ENCODE measurements around the gene MOSPD3.
"Not testable (repeated sequence)": the region's sequence is repeated elsewhere in the genome, so short reads cannot be mapped to it uniquely, and the experiment has no call there.

Gene MOSPD3

DNA sequence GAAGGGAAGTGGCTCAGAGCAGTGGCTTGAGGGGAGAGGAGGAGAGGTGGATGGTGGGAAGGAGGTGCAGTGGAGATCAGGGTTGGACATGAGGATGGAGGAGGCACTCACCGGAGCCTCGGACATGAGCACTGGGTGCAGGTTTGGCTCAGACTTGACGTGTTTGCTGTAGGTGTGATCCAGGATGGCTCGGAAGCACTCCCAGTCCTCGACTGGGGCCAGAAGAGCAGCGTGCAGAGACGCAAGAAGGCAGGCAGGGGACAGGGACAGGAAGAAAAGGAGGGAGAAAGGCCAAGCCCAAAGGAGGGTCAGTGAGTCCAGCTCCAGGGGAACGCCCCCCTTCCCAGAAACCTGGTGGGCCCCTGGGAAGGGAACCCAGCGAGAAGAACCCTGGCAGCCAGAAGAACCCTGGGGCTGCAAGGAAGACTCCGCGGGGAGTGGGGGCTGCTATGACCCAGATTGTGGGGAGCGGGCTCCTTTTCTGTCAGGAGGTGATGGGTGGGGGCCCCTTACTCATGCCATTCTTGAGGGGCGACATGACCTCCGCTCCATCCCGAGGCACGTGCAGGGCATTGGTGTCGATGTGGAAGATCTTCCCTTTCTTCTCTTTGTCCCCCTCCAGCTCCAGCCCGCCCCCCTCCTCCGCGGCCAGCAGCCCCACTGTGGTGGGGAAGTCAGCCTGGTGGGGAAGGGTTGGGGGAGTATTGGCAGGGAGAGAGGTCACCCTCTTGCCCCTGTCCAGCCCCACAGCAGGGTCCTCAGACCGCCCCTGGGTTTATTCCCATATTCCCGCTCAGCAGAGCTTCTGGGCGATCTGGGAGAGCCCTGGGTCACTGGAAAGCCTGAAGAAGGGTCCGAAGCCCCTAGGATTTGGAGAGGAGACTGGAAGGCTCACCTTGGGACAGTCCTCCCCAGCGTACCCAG lies 42.8 kb downstream of the MOSPD3 start:
- Histone ChIP-seq H3K27ac (ENCODE audit: low read depth, low read length) (no peak overlapping the region), H3K36me3 (ENCODE audit: control insufficient read depth, insufficient read depth, low read length) (no peaks in the 10 kb centered on the region)

DNA sequence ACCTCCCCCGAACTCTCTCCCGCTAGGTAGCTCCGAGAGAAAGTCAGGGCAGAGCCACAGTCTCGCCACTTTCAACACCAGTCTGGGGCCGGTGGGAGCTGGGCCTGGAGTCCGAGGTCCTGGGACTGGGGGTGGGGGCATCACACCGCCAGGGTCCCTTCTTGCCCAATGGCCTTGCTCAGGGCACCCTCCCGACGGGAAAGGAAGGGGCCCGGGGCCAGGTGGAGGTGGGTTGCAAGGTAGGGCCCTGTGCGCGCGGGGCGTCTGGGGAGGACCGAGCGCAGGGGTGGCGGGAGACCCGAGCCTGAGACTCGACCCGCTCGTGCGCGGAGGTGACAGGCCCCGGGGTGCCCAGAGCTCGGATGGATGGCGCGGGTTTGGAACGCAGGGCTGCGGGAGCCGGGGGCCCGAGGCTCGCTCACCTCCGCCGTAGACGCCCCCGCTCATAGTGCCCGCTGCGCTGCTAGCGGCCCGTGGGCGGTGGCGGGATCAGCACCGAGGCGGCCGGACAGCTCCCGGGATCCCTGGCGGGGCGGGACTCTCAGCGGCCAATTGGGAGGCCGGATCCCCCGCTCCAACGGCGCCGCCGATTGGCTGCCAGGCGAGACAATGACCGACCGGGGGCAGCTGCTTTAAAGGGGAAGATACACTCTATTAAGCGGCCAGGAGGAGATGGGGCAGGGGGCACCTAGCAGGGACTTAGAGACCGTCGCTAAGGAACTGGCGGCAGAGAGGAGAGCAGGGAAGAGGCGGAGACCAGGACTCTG lies 43.8 kb downstream of the MOSPD3 start, which contains the start of gene ACTL6B:
TSS of gene ACTL6B (minus strand) at position 541 of the 767 bp plus-strand sequence. CDS start at position 447, 94 bp downstream.
- H3K4me1 ChIP-seq (ENCODE audit: control insufficient read depth, insufficient read depth, low read length), result no peaks in the 10 kb centered on the region
- H3K9me3 ChIP-seq (ENCODE audit: control insufficient read depth, insufficient read depth, low read depth, low read length), result 0 out of 2 replicates have a peak, but pooled peaks cover 3% of the 10 kb centered on the region
- no peak within 1 kb of the TSS for H3K9ac ChIP-seq (ENCODE audit: low read length)
- peak within 1 kb of the TSS; percentile 51 for H3K4me3 ChIP-seq (ENCODE audit: low read depth, low read length)
- H3K36me3 ChIP-seq (ENCODE audit: control insufficient read depth, insufficient read depth, low read length), result no peaks in the 10 kb centered on the region
- peaks cover 42% of the 10 kb centered on the region for H3K27me3 ChIP-seq (ENCODE audit: control insufficient read depth, insufficient read depth, low read length)
- H3K27ac ChIP-seq (ENCODE audit: low read depth, low read length), result no peak within 1 kb of the TSS

More for the DNA sequence above, 42.8 kb downstream of the MOSPD3 start:
- peaks cover 42% of the 10 kb centered on the region for H3K27me3 ChIP-seq (ENCODE audit: control insufficient read depth, insufficient read depth, low read length)
- 0 out of 2 replicates have a peak, but pooled peaks cover 3% of the 10 kb centered on the region for H3K9me3 ChIP-seq (ENCODE audit: control insufficient read depth, insufficient read depth, low read depth, low read length)
- H3K9ac ChIP-seq (ENCODE audit: low read length), result no peak overlapping the region
- H3K4me3 ChIP-seq (ENCODE audit: low read depth, low read length), result peak overlapping the region; percentile 51
- H3K4me1 ChIP-seq (ENCODE audit: control insufficient read depth, insufficient read depth, low read length), result no peaks in the 10 kb centered on the region

DNA sequence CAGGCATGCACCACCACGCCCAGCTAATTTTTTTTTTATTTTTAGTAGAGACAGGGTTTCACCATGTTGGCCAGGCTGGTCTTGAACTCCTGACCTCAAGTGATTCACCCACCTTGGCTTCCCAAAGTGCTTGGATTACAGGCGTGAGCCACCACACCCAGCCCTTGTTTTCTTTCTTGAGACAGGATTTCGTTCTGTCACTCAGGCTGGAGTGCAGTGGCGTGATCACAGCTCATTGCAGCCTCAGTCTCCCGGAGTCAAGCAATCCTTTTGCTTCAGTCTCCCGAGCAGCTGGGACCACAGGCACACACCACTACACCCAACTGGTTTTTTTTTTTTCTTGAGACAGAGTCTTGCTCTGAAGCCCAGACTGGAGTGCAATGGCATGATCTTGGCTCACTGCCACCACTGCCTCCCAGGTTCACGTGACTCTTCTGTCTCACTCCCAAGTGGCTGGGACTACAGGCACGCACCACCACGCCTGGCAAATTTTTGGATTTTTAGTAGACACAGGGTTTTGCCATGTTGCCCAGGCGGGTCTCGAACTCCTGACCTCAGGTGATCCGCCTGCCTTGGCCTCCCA lies 49.9 kb downstream of the MOSPD3 start:
- H3K27me3 ChIP-seq (ENCODE audit: control insufficient read depth, insufficient read depth, low read length), result peaks cover 18% of the 10 kb centered on the region
- H3K36me3 ChIP-seq (ENCODE audit: control insufficient read depth, insufficient read depth, low read length), result not testable (repeated sequence)

More for the DNA sequence above, 49.9 kb downstream of the MOSPD3 start:
- not testable (repeated sequence) for H3K9me3 ChIP-seq (ENCODE audit: control insufficient read depth, insufficient read depth, low read depth, low read length); H3K27ac ChIP-seq (ENCODE audit: low read depth, low read length); H3K4me1 ChIP-seq (ENCODE audit: control insufficient read depth, insufficient read depth, low read length); H3K9ac ChIP-seq (ENCODE audit: low read length); H3K4me3 ChIP-seq (ENCODE audit: low read depth, low read length)
